Placental pericyte (primary cell): ENCODE results near the gene TMOD1. TPM values are rescaled to one million over a fixed set of nuclear protein-coding genes. Genes with fewer than 3 reads are reported as not detected.

Experiments
- total RNA-seq: library from RNA; depleted of rRNA; stranded (reverse); fragments of >200 nt; gene quantifications from 2 replicates; pipeline ENCODE4 v1.2.3, GENCODE V29; 2012

The TMOD1 gene
- total RNA-seq, result 0.43 TPM in 1 of 2 replicates, not detected in the other

DNA sequence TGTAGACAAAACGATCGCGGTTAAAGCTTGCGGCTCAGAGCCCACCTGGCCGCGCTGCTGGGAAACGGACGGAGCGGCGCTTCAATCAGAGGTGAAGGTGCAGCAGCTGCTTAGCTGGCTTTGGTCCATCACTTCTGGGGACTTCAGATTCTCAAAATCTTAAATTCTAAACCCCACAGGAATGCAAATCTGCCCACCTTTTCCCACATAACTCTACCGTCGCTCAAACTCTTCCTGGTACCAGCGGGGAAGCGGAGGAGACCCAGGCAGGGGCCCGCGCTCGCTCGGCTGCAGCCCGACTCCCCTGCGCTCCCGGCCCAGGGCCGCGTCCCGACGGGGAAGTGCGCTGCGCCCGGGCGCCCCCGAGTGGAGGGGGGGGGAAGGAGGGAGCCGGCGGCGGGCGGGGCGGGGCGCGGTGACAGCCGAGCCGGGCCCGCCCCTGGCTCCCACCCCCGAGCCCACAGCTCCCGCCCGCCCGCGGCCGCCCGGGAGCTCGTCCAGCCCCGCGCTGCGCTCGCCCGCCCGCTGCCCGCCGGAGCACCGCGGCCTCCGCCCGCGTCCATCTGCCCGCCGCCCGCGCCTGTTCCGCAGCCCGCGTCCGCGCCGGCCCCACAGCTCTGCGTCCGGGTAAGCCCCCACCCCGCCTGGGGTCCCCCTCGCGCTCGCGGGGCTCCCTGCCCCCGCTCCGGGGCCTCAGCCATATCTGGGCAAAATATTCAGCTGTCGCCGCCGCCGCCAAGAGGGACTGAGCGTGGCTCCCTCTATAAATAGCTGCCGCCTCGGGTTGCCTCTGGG is at the start of gene TMOD1:
TMOD1 (plus strand) TSS at position 490 of the 795 bp plus-strand sequence. CDS start 22,523 bp downstream, outside the sequence.

DNA sequence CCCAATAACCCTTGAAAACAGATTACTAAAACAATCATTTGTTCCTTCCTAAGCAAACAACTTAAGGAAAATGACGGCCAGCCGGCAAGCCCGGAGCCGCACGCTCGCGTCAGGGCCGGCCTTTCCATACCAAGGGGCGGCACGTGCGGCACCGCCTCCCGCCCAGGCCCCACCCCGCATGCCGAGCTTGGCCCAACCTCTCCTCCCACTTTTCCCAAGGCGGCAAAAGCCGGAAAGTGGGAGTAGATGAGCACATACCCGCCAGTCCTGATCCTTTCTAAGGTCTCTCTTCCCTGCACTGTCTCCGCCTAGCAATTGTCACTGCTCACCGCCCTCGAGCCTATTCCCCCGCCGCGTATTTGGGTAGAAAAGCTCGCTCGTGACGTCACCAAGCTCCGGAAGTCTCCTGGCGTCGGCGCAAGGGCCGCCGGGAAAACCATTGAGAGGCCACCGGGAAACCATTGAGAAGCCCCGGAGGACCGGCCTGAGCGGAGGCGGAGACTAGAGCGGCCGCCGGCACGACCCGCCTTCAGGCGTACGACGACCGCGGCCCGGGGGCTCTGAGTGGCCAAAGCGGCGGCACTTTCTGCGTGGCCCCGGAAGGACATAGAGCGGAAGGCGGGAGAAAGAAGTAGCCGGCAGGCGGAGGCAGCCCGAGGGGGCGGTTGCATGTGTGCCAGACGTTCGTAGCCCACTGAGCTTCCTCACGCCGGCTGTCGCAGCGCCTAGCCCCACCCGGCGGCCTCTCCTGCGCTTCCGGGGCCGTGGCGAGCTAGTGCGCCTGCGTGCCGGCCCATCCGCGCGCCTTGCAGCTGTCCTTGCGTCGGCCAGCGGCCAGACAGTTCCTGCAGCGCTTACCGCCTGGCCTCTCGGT is 131.8 kb downstream of the TMOD1 start, which contains the start of the genes NCBP1 and TSTD2:
NCBP1 (plus strand) TSS at position 837 of the 874 bp plus-strand sequence. CDS start 61 bp downstream, outside the sequence.
TSTD2 (minus strand) TSS at position 384 of the 874 bp plus-strand sequence. CDS start 5,806 bp downstream, outside the sequence.

Other genes starting within 250 kb of the TMOD1 start
- gene CCDC180, start 194.0 kb upstream of the TMOD1 start, total RNA-seq, result 0.14 and 0.88 TPM in 2 replicates
- 9.0 and 9.7 TPM in 2 replicates for gene TDRD7, start 89.6 kb upstream of the TMOD1 start, total RNA-seq
- 15.1 and 15.9 TPM in 2 replicates for gene TSTD2, start 131.7 kb downstream of the TMOD1 start, total RNA-seq
- gene NCBP1, start 132.2 kb downstream of the TMOD1 start, total RNA-seq, result 25.6 and 52.3 TPM in 2 replicates
- 4.3 and 7.4 TPM in 2 replicates for gene XPA, start 195.7 kb downstream of the TMOD1 start, total RNA-seq